PC-3 (cell line): Measurements from ENCODE around the gene MCM7.

Experiments
- CTCF ChIP-seq: fragments of 300-600 bp; sonication (generic); conservative IDR thresholded peaks from 2 replicates; pipeline ENCODE4 v1.5.1; 2017; ENCODE audit warnings: antibody characterized with exemption, low read depth, mild to moderate bottlenecking, low read length
- EZH2phosphoT487 ChIP-seq: fragments of 300-600 bp; sonication (generic); IDR thresholded peaks from 2 replicates; pipeline ENCODE4 v1.6.1; 2018; ENCODE audit warnings: mild to moderate bottlenecking, antibody characterized with exemption, low read length, borderline replicate concordance

- TF ChIP-seq CTCF (no peak), EZH2phosphoT487 (no peak)
These were observed 26.0 kb upstream of the MCM7 start, which contains the start of gene MBLAC1 for GRCh38 chr7:100126931-100127865.
